ENCODE data around the gene TDRKH. TPM values are rescaled to one million over a fixed set of nuclear protein-coding genes. Genes with fewer than 3 reads are reported as not detected.
"Not testable (repeated sequence)": the region's sequence is repeated elsewhere in the genome, so short reads cannot be mapped to it uniquely, and the experiment has no call there.

The TDRKH gene
- total RNA-seq, 2 experiments from 2014 or later = 27.1 to 30.9 TPM

GRCh38 chr1:151773702-151774101, 16.6 kb downstream of the TDRKH start:
- Mint-ChIP-seq H3K4me1 (peaks cover 1% of the 10 kb centered on the region), H3K27me3 (no peaks in the 10 kb centered on the region), H3K9me3 (no peaks in the 10 kb centered on the region), H3K27ac (no peak overlapping the region), H3K4me3 (no peak overlapping the region), H3K36me3 (ENCODE audit: low read depth) (peaks cover 23% of the 10 kb centered on the region)
- DNase-seq = no peak
- POLR2A ChIA-PET = interaction anchor here (2.0 kb wide), 1 partner anchor 10 kb away, joined by 9 to 10 read pairs; the partner anchor contains the start of gene MRPL9
- CTCF ChIA-PET = interaction anchor here (0.6 kb wide), 1 partner anchor 434 kb away, joined by 3 read pairs; no protein-coding TSS in a partner anchor

DNA sequence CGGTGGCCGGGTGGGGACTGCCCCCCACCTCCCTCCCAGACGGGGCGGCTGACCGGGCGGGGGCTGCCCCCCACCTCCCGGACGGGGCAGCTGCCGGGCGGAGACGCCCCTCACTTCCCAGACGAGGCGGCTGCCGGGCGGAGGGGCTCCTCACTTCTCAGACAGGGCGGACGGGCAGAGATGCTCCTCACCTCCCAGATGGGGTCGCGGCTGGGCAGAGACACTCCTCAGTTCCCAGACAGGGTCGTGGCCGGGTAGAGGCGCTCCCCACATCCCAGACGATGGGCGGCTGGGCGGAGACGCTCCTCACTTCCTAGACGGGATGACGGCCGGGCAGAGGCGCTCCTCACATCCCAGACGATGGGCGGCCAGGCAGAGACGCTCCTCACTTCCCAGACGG, 21.0 kb downstream of the TDRKH start:
- H3K27me3 Mint-ChIP-seq; H3K27ac Mint-ChIP-seq; POLR2A ChIA-PET; DNase-seq; H3K9me3 Mint-ChIP-seq; CTCF ChIA-PET; H3K36me3 Mint-ChIP-seq (ENCODE audit: low read depth); H3K4me3 Mint-ChIP-seq: not testable (repeated sequence)
- peaks cover 20% of the 10 kb centered on the region for H3K4me1 Mint-ChIP-seq

GRCh38 chr1:151768351-151769066, 21.8 kb downstream of the TDRKH start:
- not testable (repeated sequence) for H3K36me3 Mint-ChIP-seq (ENCODE audit: low read depth); H3K27me3 Mint-ChIP-seq; DNase-seq; H3K4me3 Mint-ChIP-seq; H3K27ac Mint-ChIP-seq; H3K9me3 Mint-ChIP-seq
- H3K4me1 Mint-ChIP-seq = peaks cover 26% of the 10 kb centered on the region
- ChIA-PET CTCF (interaction anchor here (0.7 kb wide), 1 partner anchor 229 kb away, joined by 3 read pairs; no protein-coding TSS in a partner anchor), POLR2A (interaction anchor here (1.6 kb wide), 1 partner anchor 70 kb away, joined by 3 read pairs; no protein-coding TSS in a partner anchor)

- Mint-ChIP-seq H3K36me3 (ENCODE audit: low read depth) (peaks cover 29% of the 10 kb centered on the region), H3K4me1 (peaks cover 49% of the 10 kb centered on the region), H3K27ac (peak overlapping the region; percentile 79), H3K27me3 (no peaks in the 10 kb centered on the region), H3K4me3 (peak overlapping the region; percentile 77), H3K9me3 (no peaks in the 10 kb centered on the region)
- DNase-seq = no peak
- ChIA-PET CTCF (interaction anchor here (1.1 to 1.8 kb wide), 5 partner anchors 9 to 77 kb away, joined by 3 to 12 read pairs (median 4); no protein-coding TSS in a partner anchor), POLR2A (interaction anchor here (0.9 to 1.9 kb wide), 25 partner anchors 9 to 565 kb away, joined by 3 to 16 read pairs (median 5); partner anchors contain the start of genes C2CD4D, PSMB4, RIIAD1 and TDRKH)
Measured at GRCh38 chr1:151763990-151764389, 26.3 kb downstream of the TDRKH start.

DNA sequence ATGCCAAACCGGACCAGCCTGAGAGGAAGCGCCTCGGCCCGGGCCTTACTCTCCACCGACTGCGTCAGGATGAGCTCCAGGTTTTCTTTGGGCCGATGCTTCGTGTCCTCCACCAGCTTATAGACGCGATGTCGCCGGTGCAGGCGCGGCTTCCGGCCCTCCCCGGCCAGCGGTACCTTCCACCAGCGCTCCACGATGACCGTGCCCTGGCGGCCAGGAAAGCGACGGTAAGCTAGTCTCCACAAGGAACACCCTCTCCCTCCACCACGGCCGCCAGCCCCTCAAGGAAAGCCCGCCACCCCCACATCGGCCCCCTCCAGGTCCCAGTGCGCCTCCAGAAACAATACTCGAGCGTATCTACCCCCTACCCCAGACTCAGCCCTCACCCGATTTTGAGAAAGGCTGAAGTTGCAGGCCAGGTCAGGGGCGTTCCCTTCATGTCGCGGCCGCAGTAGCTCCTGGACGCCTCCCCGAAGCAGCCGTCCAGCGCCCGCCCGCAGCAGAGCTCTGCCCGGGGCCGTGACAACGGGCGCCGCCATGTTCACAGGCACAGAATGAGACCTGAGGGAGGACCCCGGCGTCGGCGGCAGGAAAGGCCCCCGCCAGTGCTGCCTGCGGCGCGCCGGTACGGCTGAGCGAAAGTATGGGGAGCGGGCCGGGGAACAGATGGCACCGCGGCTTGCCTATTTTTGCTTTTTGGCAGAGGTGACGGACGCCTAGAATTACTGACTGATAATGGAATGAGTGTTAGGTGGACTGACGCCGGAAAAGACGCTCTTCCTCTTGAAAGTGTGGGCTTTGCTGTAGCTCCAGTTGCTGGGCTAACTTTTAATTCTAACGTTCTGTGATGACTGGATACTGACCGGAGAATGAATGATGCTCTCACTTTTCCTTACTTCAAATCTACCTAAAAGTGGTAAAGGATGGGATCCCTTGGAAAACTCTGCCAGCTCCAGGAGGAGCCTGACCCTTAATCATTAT, 27.1 kb downstream of the TDRKH start, which contains the start of gene MRPL9:
Gene MRPL9, minus strand, starts transcription at position 556 of the 981 bp plus-strand sequence. Its CDS starts 17 bp downstream, at position 539.
- DNase-seq = peak; percentile 89
- ChIA-PET POLR2A (interaction anchor here (0.6 to 1.9 kb wide), 35 partner anchors 8 to 564 kb away, joined by 3 to 16 read pairs (median 4); partner anchors contain the start of genes C2CD4D, POGZ, PSMB4 and RIIAD1), CTCF (interaction anchor here (0.7 to 1.8 kb wide), 8 partner anchors 9 to 77 kb away, joined by 3 to 12 read pairs (median 4); no protein-coding TSS in a partner anchor)
- Mint-ChIP-seq H3K27ac (peak within 1 kb of the TSS; percentile 79), H3K4me1 (peaks cover 43% of the 10 kb centered on the region), H3K36me3 (ENCODE audit: low read depth) (peaks cover 33% of the 10 kb centered on the region), H3K27me3 (no peaks in the 10 kb centered on the region), H3K4me3 (peak within 1 kb of the TSS; percentile 77), H3K9me3 (no peaks in the 10 kb centered on the region)

GRCh38 chr1:151760597-151761385, 29.5 kb downstream of the TDRKH start:
- H3K36me3 Mint-ChIP-seq (ENCODE audit: low read depth) = peaks cover 45% of the 10 kb centered on the region
- peaks cover 56% of the 10 kb centered on the region for H3K4me1 Mint-ChIP-seq
- DNase-seq = no peak
- CTCF ChIA-PET = interaction anchor here (0.9 kb wide), 1 partner anchor 9 kb away, joined by 3 read pairs; no protein-coding TSS in a partner anchor
- H3K4me3 Mint-ChIP-seq = peak overlapping the region; percentile 6
- no peak overlapping the region for H3K27ac Mint-ChIP-seq
- POLR2A ChIA-PET = interaction anchor here (1.1 kb wide), 1 partner anchor 69 kb away, joined by 5 read pairs; no protein-coding TSS in a partner anchor
- no peaks in the 10 kb centered on the region for H3K27me3 Mint-ChIP-seq
- H3K9me3 Mint-ChIP-seq = no peaks in the 10 kb centered on the region

- CTCF ChIA-PET = no interaction called here
- Mint-ChIP-seq H3K27ac (no peak overlapping the region), H3K9me3 (no peaks in the 10 kb centered on the region), H3K36me3 (ENCODE audit: low read depth) (peaks cover 45% of the 10 kb centered on the region), H3K4me3 (no peak overlapping the region), H3K4me1 (peaks cover 45% of the 10 kb centered on the region), H3K27me3 (no peaks in the 10 kb centered on the region)
- DNase-seq = no peak
- POLR2A ChIA-PET = no interaction called here
Measured at GRCh38 chr1:151759241-151759640, 31.1 kb downstream of the TDRKH start.

- POLR2A ChIA-PET = interaction anchor here (1.0 kb wide), 1 partner anchor 62 kb away, joined by 3 read pairs; no protein-coding TSS in a partner anchor
- Mint-ChIP-seq H3K4me1 (peaks cover 23% of the 10 kb centered on the region), H3K9me3 (no peaks in the 10 kb centered on the region), H3K27me3 (no peaks in the 10 kb centered on the region), H3K36me3 (ENCODE audit: low read depth) (peaks cover 35% of the 10 kb centered on the region), H3K27ac (peak overlapping the region; percentile 27), H3K4me3 (no peak overlapping the region)
- CTCF ChIA-PET = no interaction called here
- DNase-seq = no peak
Measured at GRCh38 chr1:151756291-151756690, 34.0 kb downstream of the TDRKH start.

GRCh38 chr1:151741516-151741915, 48.8 kb downstream of the TDRKH start:
- Mint-ChIP-seq H3K36me3 (ENCODE audit: low read depth) (peaks cover 7% of the 10 kb centered on the region), H3K27me3 (peaks cover 23% of the 10 kb centered on the region), H3K4me3 (no peak overlapping the region), H3K9me3 (peaks cover 15% of the 10 kb centered on the region), H3K4me1 (peaks cover 7% of the 10 kb centered on the region), H3K27ac (no peak overlapping the region)
- ChIA-PET CTCF (interaction anchor here (1.2 kb wide), 1 partner anchor 95 kb away, joined by 3 read pairs; no protein-coding TSS in a partner anchor), POLR2A (no interaction called here)
- DNase-seq = no peak

DNA sequence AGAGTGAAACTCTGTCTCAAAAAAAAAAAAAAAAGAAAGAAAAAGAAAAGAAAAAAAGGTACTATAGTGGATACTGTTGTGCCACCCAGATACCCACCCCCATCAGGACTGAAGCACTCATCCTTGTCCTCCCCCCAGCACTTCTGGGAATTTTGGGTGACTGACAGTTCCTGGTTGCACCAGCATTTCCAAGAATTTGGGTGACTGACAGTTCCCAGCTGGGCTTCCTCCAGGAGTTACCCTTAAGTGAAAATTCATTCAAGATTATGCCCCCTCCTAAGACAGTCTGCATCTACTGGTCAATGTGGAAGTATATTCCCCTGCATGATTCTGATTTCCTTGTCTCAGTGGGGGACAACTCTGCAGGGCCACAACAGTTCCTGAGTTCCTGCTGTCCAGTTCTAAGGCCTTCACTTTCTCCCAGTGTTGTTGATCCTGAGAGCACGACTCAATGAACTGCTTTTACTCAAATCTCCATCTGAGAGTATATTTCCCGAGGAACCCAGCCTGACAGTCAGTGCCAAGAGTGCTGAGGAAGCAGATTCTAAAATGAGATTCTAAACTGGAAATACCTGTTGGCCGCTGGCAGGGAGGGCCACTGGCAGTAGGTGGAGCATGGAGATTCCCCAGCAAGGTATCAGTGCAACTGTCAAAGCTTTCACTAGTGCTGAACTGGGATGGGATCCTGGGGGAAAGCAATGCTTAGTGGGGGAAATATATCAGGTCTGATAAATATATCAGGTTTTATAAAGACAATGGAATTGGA, 50.5 kb downstream of the TDRKH start:
- Mint-ChIP-seq H3K27me3 (peaks cover 12% of the 10 kb centered on the region), H3K9me3 (peaks cover 15% of the 10 kb centered on the region), H3K4me3 (no peak overlapping the region), H3K27ac (no peak overlapping the region), H3K36me3 (ENCODE audit: low read depth) (peaks cover 7% of the 10 kb centered on the region), H3K4me1 (peaks cover 7% of the 10 kb centered on the region)
- DNase-seq = no peak
- CTCF ChIA-PET = interaction anchor here (0.7 kb wide), 1 partner anchor 76 kb away, joined by 4 read pairs; no protein-coding TSS in a partner anchor
- POLR2A ChIA-PET = no interaction called here

DNA sequence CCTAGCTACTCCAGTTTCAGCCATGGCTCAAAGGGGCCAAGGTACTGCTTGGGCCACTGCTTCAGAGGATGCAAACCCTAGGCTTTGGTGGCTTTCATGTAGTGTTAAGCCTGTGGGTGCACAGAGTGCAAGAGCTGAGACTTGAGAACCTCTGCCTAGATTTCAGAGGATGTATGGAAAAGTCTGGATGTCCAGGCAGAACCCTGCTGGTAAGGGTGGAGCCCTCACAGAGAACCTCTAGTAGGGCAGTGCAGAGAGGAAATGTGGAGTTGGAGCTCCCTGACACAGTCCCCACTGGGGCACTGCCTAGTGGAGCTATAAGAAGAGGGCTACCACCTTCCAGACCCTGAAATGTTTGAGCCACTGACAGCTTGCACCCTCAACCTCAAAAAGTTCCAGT, 52.8 kb downstream of the TDRKH start:
- H3K4me1 Mint-ChIP-seq = peaks cover 7% of the 10 kb centered on the region
- H3K27ac Mint-ChIP-seq = no peak overlapping the region
- ChIA-PET POLR2A (no interaction called here), CTCF (no interaction called here)
- H3K4me3 Mint-ChIP-seq = no peak overlapping the region
- peaks cover 15% of the 10 kb centered on the region for H3K9me3 Mint-ChIP-seq
- H3K36me3 Mint-ChIP-seq (ENCODE audit: low read depth) = peaks cover 7% of the 10 kb centered on the region
- H3K27me3 Mint-ChIP-seq = peaks cover 6% of the 10 kb centered on the region
- no peak for DNase-seq
